A673 (cell line): Measurements from ENCODE around the gene CELSR3.

Experiments
- EZH2 ChIP-seq: fragments of 200-600 bp; sonication (generic); IDR thresholded peaks from 2 replicates; pipeline ENCODE4 v1.6.1; 2017; ENCODE audit warnings: borderline replicate concordance, low read depth, mild to moderate bottlenecking, mixed read lengths, antibody characterized with exemption, low read length; ENCODE audit not compliant: poor library complexity, severe bottlenecking
- TF ChIP-seq, protein P1 (sequence below): fragments of 300-800, 200-600 bp; sonication (generic); conservative IDR thresholded peaks from 2 replicates; pipeline ENCODE4 v1.5.1; 2017; ENCODE audit warnings: low read depth, mild to moderate bottlenecking, antibody characterized with exemption, low read length, moderate library complexity, mixed read lengths

DNA sequence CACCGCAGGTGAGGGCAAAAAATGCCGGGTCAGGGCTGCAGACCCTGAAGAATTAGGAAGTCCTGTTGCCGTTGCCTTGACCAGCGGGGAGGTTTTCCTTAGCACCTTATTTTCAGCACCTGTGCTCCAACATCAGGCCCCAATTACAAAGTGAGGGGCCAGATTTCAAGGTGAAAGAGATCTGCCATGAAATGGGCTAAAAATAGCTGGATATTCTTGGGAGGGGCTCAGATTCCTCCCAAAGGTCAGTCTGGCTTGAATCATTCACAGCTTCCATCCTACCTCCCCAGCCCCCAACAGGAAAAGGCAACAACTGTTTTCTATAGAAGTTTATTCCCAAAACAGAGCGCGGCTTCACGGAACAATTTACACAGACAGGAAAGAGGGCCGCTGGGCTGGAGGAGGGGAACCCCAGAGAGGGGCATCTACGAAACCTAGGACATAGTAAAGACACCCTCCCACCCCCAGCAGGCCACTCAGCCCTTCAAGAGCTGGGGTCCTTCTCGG lies 26.5 kb downstream of the CELSR3 start:
- TF ChIP-seq, protein P1, sequence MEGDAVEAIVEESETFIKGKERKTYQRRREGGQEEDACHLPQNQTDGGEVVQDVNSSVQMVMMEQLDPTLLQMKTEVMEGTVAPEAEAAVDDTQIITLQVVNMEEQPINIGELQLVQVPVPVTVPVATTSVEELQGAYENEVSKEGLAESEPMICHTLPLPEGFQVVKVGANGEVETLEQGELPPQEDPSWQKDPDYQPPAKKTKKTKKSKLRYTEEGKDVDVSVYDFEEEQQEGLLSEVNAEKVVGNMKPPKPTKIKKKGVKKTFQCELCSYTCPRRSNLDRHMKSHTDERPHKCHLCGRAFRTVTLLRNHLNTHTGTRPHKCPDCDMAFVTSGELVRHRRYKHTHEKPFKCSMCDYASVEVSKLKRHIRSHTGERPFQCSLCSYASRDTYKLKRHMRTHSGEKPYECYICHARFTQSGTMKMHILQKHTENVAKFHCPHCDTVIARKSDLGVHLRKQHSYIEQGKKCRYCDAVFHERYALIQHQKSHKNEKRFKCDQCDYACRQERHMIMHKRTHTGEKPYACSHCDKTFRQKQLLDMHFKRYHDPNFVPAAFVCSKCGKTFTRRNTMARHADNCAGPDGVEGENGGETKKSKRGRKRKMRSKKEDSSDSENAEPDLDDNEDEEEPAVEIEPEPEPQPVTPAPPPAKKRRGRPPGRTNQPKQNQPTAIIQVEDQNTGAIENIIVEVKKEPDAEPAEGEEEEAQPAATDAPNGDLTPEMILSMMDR: no peak
- no peak for TF ChIP-seq EZH2
